Gastroesophageal sphincter (tissue), 4 donors: Measurements from ENCODE around the gene PTPN14. TPM values are rescaled to one million over a fixed set of nuclear protein-coding genes. Genes with fewer than 3 reads are reported as not detected.

Source experiments
- ATAC-seq: fragments of 150-250 bp; one replicate; pipeline ENCODE4 v1.9.1; 2016; ENCODE audit warnings: mild to moderate bottlenecking, moderate library complexity
- H3K27ac ChIP-seq, 4 donors: fragments of 200-600 bp; sonication (generic) in 3 of 4; 1 replicate in 3 of 4; 2 replicates in 1 of 4; pipeline ENCODE4 v1.5.1; 2016 to 2019
- H3K27me3 ChIP-seq: fragments of 200-600 bp; sonication (generic); one replicate; pipeline ENCODE4 v1.5.1; 2019
- H3K36me3 ChIP-seq, 2 donors: fragments of 200-600 bp; sonication (generic); one replicate each; pipeline ENCODE4 v1.5.1; 2019; ENCODE audit warnings: control low read depth in 1 of 2
- H3K4me1 ChIP-seq, 3 donors: fragments of 200-600 bp; sonication (generic); 1 replicate in 2 of 3; 2 replicates in 1 of 3; pipeline ENCODE4 v1.5.1; 2016 to 2019; ENCODE audit warnings: control low read depth in 2 of 3
- H3K4me3 ChIP-seq, 2 donors: fragments of 200-600 bp; sonication (generic); one replicate each; pipeline ENCODE4 v1.5.1; 2019; ENCODE audit warnings: mild to moderate bottlenecking in 1 of 2, moderate library complexity in 1 of 2
- H3K9me3 ChIP-seq, 3 donors: fragments of 200-600 bp; sonication (generic); one replicate each; pipeline ENCODE4 v1.5.1; 2017 to 2019; ENCODE audit warnings: control low read depth in 2 of 3
- CTCF ChIP-seq, 4 experiments: fragments of 200-600 bp in 2 of 4; fragments of 450-650 bp in 2 of 4; sonication (generic) in 1 of 4; IDR thresholded peaks; one replicate each; pipeline ENCODE4 v1.5.1; 2017 to 2019; ENCODE audit warnings: antibody characterized with exemption in 4 of 4, mild to moderate bottlenecking in 2 of 4, moderate library complexity in 2 of 4
- EP300 ChIP-seq: sonication (generic); formaldehyde crosslinking; IDR thresholded peaks from one replicate; pipeline ENCODE4 v1.6.1; 2017; ENCODE audit warnings: antibody characterized with exemption, mild to moderate bottlenecking
- POLR2A ChIP-seq, 2 donors: fragments of 450-650 bp; IDR thresholded peaks; one replicate each; pipeline ENCODE4 v1.6.1; 2017; ENCODE audit warnings: antibody characterized with exemption in 2 of 2, mild to moderate bottlenecking in 2 of 2, moderate library complexity in 1 of 2
- POLR2AphosphoS5 ChIP-seq: sonication (generic); formaldehyde crosslinking; IDR thresholded peaks from one replicate; pipeline ENCODE4 v1.6.1; 2017; ENCODE audit warnings: antibody characterized with exemption
- WGBS, 2 donors: methylation state at CpG; one replicate each; pipeline ENCODE4 v1.1.5; 2018; ENCODE audit warnings: low coverage in 1 of 2; 5-methylcytosine and 5-hydroxymethylcytosine counted together
- total RNA-seq, 4 donors: library from RNA; depleted of rRNA; stranded (reverse); fragments of >200 nt; gene quantifications; one replicate each; pipeline ENCODE4 v1.1.0, GENCODE V29; 2016

PTPN14 gene
- total RNA-seq, 4 donors from 2014 or later = 38.9 to 96.8 (median 75.4) TPM

- WGBS, 2 donors = 78 to 89% methylated on average over 4 of the region's 4 CpGs
- Histone ChIP-seq H3K27me3 (no peaks in the 10 kb centered on the region), H3K4me3 (no peak overlapping the region), H3K9me3 (no peaks in the 10 kb centered on the region), H3K36me3 (no peaks in the 10 kb centered on the region), H3K4me1 (peaks cover 3 to 42% (median 14%) of the 10 kb centered on the region in 3 donors), H3K27ac (peak overlapping the region in 1 of 4 donors; percentile 27)
- TF ChIP-seq POLR2A (IDR thresholded peaks at IDR 0.05) (no peak), POLR2AphosphoS5 (no peak), EP300 (no peak), CTCF (IDR thresholded peaks at IDR 0.05) (no peak)
- no peak for ATAC-seq
Measured at GRCh38 chr1:214440219-214440965, 111.0 kb downstream of the PTPN14 start.

GRCh38 chr1:214439352-214440119 lies 111.9 kb downstream of the PTPN14 start:
- TF ChIP-seq POLR2AphosphoS5 (no peak), CTCF (IDR thresholded peaks at IDR 0.05) (no peak), POLR2A (IDR thresholded peaks at IDR 0.05) (no peak), EP300 (no peak)
- Histone ChIP-seq H3K9me3 (no peaks in the 10 kb centered on the region), H3K36me3 (no peaks in the 10 kb centered on the region), H3K4me3 (no peak overlapping the region), H3K4me1 (peaks cover 0 to 33% (median 7%) of the 10 kb centered on the region in 3 donors), H3K27ac (peak overlapping the region in 1 of 4 donors; percentile 27), H3K27me3 (no peaks in the 10 kb centered on the region)
- peak; percentile 22 for ATAC-seq
- 47 to 68% methylated on average over 10 to 12 of the region's 12 CpGs for WGBS, 2 donors

- H3K36me3 ChIP-seq = no peaks in the 10 kb centered on the region
- no peak overlapping the region for H3K4me3 ChIP-seq
- H3K4me1 ChIP-seq = peaks cover 0 to 23% (median 4%) of the 10 kb centered on the region in 3 donors
- 93 to 100% methylated on average over 2 of the region's 2 CpGs for WGBS, 2 donors
- no peak for TF ChIP-seq POLR2AphosphoS5
- no peak for TF ChIP-seq EP300
- TF ChIP-seq POLR2A (IDR thresholded peaks at IDR 0.05) = no peak
- no peak for TF ChIP-seq CTCF (IDR thresholded peaks at IDR 0.05)
- H3K9me3 ChIP-seq = no peaks in the 10 kb centered on the region
- no peak for ATAC-seq
- H3K27ac ChIP-seq = no peak overlapping the region
- H3K27me3 ChIP-seq = no peaks in the 10 kb centered on the region
Measured at GRCh38 chr1:214438530-214438929, 112.9 kb downstream of the PTPN14 start.

- no peaks in the 10 kb centered on the region for H3K36me3 ChIP-seq
- 77 to 86% methylated on average over 5 to 6 of the region's 6 CpGs for WGBS, 2 donors
- no peak for ATAC-seq
- no peaks in the 10 kb centered on the region for H3K9me3 ChIP-seq
- TF ChIP-seq CTCF (IDR thresholded peaks at IDR 0.05) (no peak), POLR2A (IDR thresholded peaks at IDR 0.05) (no peak), EP300 (no peak), POLR2AphosphoS5 (no peak)
- H3K4me1 ChIP-seq = peaks cover 0 to 21% (median 4%) of the 10 kb centered on the region in 3 donors
- H3K4me3 ChIP-seq = no peak overlapping the region
- H3K27me3 ChIP-seq = no peaks in the 10 kb centered on the region
- H3K27ac ChIP-seq = no peak overlapping the region
Measured at GRCh38 chr1:214438075-214438474, 113.3 kb downstream of the PTPN14 start.
